GM23338 (cell line): ENCODE data around the gene TJAP1. TPM values are rescaled to one million over a fixed set of nuclear protein-coding genes. Genes with fewer than 3 reads are reported as not detected.

Experiments
- ATAC-seq: fragments of 200-7000 bp; cut with Tn5 transposase; 3 replicates; pipeline ENCODE4 v1.9.1; 2020
- DNase-seq: peaks from one replicate; pipeline ENCODE4 v3.0.0-alpha.2; 2015; ENCODE audit warnings: low spot score
- H2AFZ ChIP-seq: fragments of 200-600 bp; sonication (generic); 2 replicates; pipeline ENCODE4 v1.8.0; 2016; ENCODE audit warnings: antibody characterized with exemption, mild to moderate bottlenecking, moderate library complexity
- H3F3A ChIP-seq: fragments of 200-600 bp; sonication (generic); replicated peaks from 2 replicates; pipeline ENCODE4 v1.8.0; 2017; ENCODE audit warnings: antibody characterized with exemption, mixed run types, low read depth
- H3K27ac ChIP-seq: fragments of 200-600 bp; sonication (generic); 2 replicates; pipeline ENCODE4 v1.6.1; 2016; ENCODE audit warnings: low read depth
- H3K27me3 ChIP-seq: fragments of 200-600 bp; sonication (generic); 2 replicates; pipeline ENCODE4 v1.8.0; 2016; ENCODE audit warnings: mild to moderate bottlenecking, mixed run types, moderate library complexity; ENCODE audit not compliant: insufficient read depth
- H3K36me3 ChIP-seq: fragments of 200-600 bp; sonication (generic); 2 replicates; pipeline ENCODE4 v1.8.0; 2016; ENCODE audit warnings: mild to moderate bottlenecking; ENCODE audit not compliant: insufficient read depth
- H3K4me1 ChIP-seq: fragments of 200-600 bp; sonication (generic); 2 replicates; pipeline ENCODE4 v1.8.0; 2016; ENCODE audit warnings: mild to moderate bottlenecking, moderate library complexity; ENCODE audit not compliant: insufficient read depth
- H3K4me2 ChIP-seq: fragments of 200-600 bp; sonication (generic); 2 replicates; pipeline ENCODE4 v1.7.1; 2017; ENCODE audit warnings: mixed run types
- H3K4me3 ChIP-seq: fragments of 200-600 bp; sonication (generic); 2 replicates; pipeline ENCODE4 v1.6.1; 2016; ENCODE audit warnings: mixed run types
- H3K79me2 ChIP-seq: fragments of 200-600 bp; sonication (generic); replicated peaks from 2 replicates; pipeline ENCODE4 v1.8.0; 2017; ENCODE audit warnings: mild to moderate bottlenecking; ENCODE audit not compliant: insufficient read depth
- H3K9me2 ChIP-seq: fragments of 200-600 bp; sonication (generic); 2 replicates; pipeline ENCODE4 v1.8.0; 2017; ENCODE audit not compliant: insufficient read depth
- H4K20me1 ChIP-seq: fragments of 200-600 bp; sonication (generic); replicated peaks from 2 replicates; pipeline ENCODE4 v1.8.0; 2017; ENCODE audit warnings: mild to moderate bottlenecking; ENCODE audit not compliant: insufficient read depth
- H3K27ac Mint-ChIP-seq: 2 replicates; pipeline ENCODE4 v1.8.0; 2020; ENCODE audit warnings: inconsistent platforms, mild to moderate bottlenecking, moderate library complexity, mixed read lengths
- H3K27me3 Mint-ChIP-seq: 3 replicates; pipeline ENCODE4 v1.8.0; 2022; ENCODE audit warnings: low read depth, mild to moderate bottlenecking, moderate library complexity, mixed read lengths, inconsistent platforms; ENCODE audit not compliant: insufficient read depth, poor library complexity
- H3K36me3 Mint-ChIP-seq: 3 replicates; pipeline ENCODE4 v1.8.0; 2021; ENCODE audit warnings: low read depth, mild to moderate bottlenecking, inconsistent platforms, moderate library complexity, mixed read lengths
- H3K4me1 Mint-ChIP-seq: 3 replicates; pipeline ENCODE4 v1.8.0; 2020; ENCODE audit warnings: mild to moderate bottlenecking, inconsistent platforms, mixed read lengths
- H3K4me3 Mint-ChIP-seq: 3 replicates; pipeline ENCODE4 v1.8.0; 2021; ENCODE audit warnings: moderate library complexity, mild to moderate bottlenecking, inconsistent platforms, mixed read lengths
- H3K9me3 Mint-ChIP-seq: 3 replicates; pipeline ENCODE4 v1.8.0; 2020; ENCODE audit warnings: moderate library complexity, mild to moderate bottlenecking, inconsistent platforms, mixed read lengths
- ETS1 ChIP-seq: IDR thresholded peaks from 2 replicates; pipeline ENCODE4 v1.6.1; 2016; ENCODE audit warnings: antibody characterized with exemption
- EZH2phosphoT487 ChIP-seq: fragments of 200-600 bp; sonication (generic); IDR thresholded peaks from one replicate; pipeline ENCODE4 v1.8.1; 2018; ENCODE audit warnings: antibody characterized with exemption; ENCODE audit not compliant: unreplicated experiment
- JUNB ChIP-seq: IDR thresholded peaks from one replicate; pipeline ENCODE4 v1.6.1; 2016; ENCODE audit warnings: antibody characterized with exemption; ENCODE audit not compliant: unreplicated experiment
- NANOG ChIP-seq: IDR thresholded peaks from 2 replicates; pipeline ENCODE4 v1.6.1; 2016; ENCODE audit warnings: antibody characterized with exemption, borderline replicate concordance
- POLR2AphosphoS5 ChIP-seq: IDR thresholded peaks from 2 replicates; pipeline ENCODE4 v1.6.1; 2016; ENCODE audit warnings: antibody characterized with exemption, low read depth
- REST ChIP-seq: IDR thresholded peaks from one replicate; pipeline ENCODE4 v1.6.1; 2018; ENCODE audit warnings: antibody characterized with exemption; ENCODE audit not compliant: unreplicated experiment
- STAT1 ChIP-seq: IDR thresholded peaks from one replicate; pipeline ENCODE4 v1.6.1; 2016; ENCODE audit warnings: antibody characterized with exemption; ENCODE audit not compliant: unreplicated experiment
- ZNF114 ChIP-seq: fragments of 250-450 bp; sonication (Bioruptor Pico); IDR thresholded peaks from 2 replicates; pipeline ENCODE4 v1.5.0; 2020; ENCODE audit warnings: mild to moderate bottlenecking, moderate library complexity
- ZNF331 ChIP-seq: fragments of 250-450 bp; sonication (Bioruptor Pico); IDR thresholded peaks from 2 replicates; pipeline ENCODE4 v1.5.0; 2020; ENCODE audit warnings: low read depth, mild to moderate bottlenecking, moderate library complexity
- ZNF462 ChIP-seq: fragments of 250-450 bp; sonication (Bioruptor Pico); IDR thresholded peaks from 2 replicates; pipeline ENCODE4 v1.5.0; 2020; ENCODE audit warnings: mild to moderate bottlenecking, moderate library complexity
- polyA plus RNA-seq: library from polyadenylated mRNA; unstranded; fragments of >200 nt; fragmentation: Nextera tagmentation; extraction: Ambion mirVana; gene quantifications from 2 replicates; pipeline ENCODE4 v1.2.1, GENCODE V29; 2016
- total RNA-seq: library from RNA; depleted of rRNA; stranded (reverse); fragments of >200 nt; shearing (Covaris generic); gene quantifications from 2 replicates; pipeline ENCODE4 v1.2.3, GENCODE V29; 2014

Gene TJAP1
- total and polyA plus RNA-seq, 2 experiments from 2014 or later = 17.6 to 34.3 TPM

GRCh38 chr6:43447604-43448003, 29.8 kb upstream of the TJAP1 start (continued):
- TF ChIP-seq ZNF462 (CRISPR knock-in tag) (no peak), NANOG (no peak), ZNF114 (CRISPR knock-in tag) (no peak)

- DNase-seq = no peak
- H3F3A ChIP-seq = 0 out of 2 replicates have a peak, but pooled peaks cover 2% of the 10 kb centered on the region
- H3K9me3 Mint-ChIP-seq = no peaks in the 10 kb centered on the region
- peaks cover 7% of the 10 kb centered on the region; the same call in 2 of the 3 replicates for H3K36me3 Mint-ChIP-seq
- no peak overlapping the region for H3K4me2 ChIP-seq
- no peak overlapping the region for H3K4me3 ChIP-seq
- no peaks in the 10 kb centered on the region for H3K79me2 ChIP-seq
- no peak overlapping the region for H2AFZ ChIP-seq
- no peaks in the 10 kb centered on the region for H3K9me2 ChIP-seq
- H3K27ac Mint-ChIP-seq = no peak overlapping the region
- no peak overlapping the region for H3K27ac ChIP-seq
- H3K27me3 ChIP-seq = peaks cover 5% of the 10 kb centered on the region
- peaks cover 15% of the 10 kb centered on the region for H3K27me3 Mint-ChIP-seq
- no peak for ATAC-seq
- no peaks in the 10 kb centered on the region for H3K4me1 Mint-ChIP-seq
- no peaks in the 10 kb centered on the region for H3K36me3 ChIP-seq
- H4K20me1 ChIP-seq = peaks cover 4% of the 10 kb centered on the region; the same call in 1 of the 2 replicates
- no peaks in the 10 kb centered on the region for H3K4me1 ChIP-seq
- no peak overlapping the region for H3K4me3 Mint-ChIP-seq
- TF ChIP-seq ETS1 (no peak), POLR2AphosphoS5 (no peak), ZNF331 (CRISPR knock-in tag) (no peak), REST (no peak), EZH2phosphoT487 (no peak), STAT1 (no peak), JUNB (no peak)
Observed at GRCh38 chr6:43448916-43449315, 28.5 kb upstream of the TJAP1 start.
